Esophagus squamous epithelium (tissue), 4 donors: ENCODE data around the gene RBX1.

Source experiments
- CTCF ChIP-seq, 6 experiments: fragments of 450-650 bp in 4 of 6; fragments of 200-600 bp in 2 of 6; sonication (generic) in 2 of 6; IDR thresholded peaks; one replicate each; pipeline ENCODE4 v1.5.1; 2016 to 2019; ENCODE audit warnings: antibody characterized with exemption in 6 of 6, mild to moderate bottlenecking in 4 of 6, moderate library complexity in 4 of 6
- POLR2A ChIP-seq, 4 donors: fragments of 450-650 bp; IDR thresholded peaks; one replicate each; pipeline ENCODE4 v1.6.1; 2017; ENCODE audit warnings: antibody characterized with exemption in 4 of 4, mild to moderate bottlenecking in 4 of 4, moderate library complexity in 3 of 4

GRCh38 chr22:40957601-40958000 is 6.4 kb downstream of the RBX1 start:
- no peak for TF ChIP-seq CTCF (IDR thresholded peaks at IDR 0.05)
- TF ChIP-seq POLR2A (IDR thresholded peaks at IDR 0.05): no peak
